NCI-H748 (cell line): ENCODE measurements around the gene PRDM8.
"Not testable (repeated sequence)": the region's sequence is repeated elsewhere in the genome, so short reads cannot be mapped to it uniquely, and the experiment has no call there.

Experiments used
- DNase-seq: peaks from one replicate; lab custom pipeline; 2025; ENCODE audit not compliant: unreplicated experiment; lab: John Stamatoyannopoulos, UW

Gene PRDM8

DNA sequence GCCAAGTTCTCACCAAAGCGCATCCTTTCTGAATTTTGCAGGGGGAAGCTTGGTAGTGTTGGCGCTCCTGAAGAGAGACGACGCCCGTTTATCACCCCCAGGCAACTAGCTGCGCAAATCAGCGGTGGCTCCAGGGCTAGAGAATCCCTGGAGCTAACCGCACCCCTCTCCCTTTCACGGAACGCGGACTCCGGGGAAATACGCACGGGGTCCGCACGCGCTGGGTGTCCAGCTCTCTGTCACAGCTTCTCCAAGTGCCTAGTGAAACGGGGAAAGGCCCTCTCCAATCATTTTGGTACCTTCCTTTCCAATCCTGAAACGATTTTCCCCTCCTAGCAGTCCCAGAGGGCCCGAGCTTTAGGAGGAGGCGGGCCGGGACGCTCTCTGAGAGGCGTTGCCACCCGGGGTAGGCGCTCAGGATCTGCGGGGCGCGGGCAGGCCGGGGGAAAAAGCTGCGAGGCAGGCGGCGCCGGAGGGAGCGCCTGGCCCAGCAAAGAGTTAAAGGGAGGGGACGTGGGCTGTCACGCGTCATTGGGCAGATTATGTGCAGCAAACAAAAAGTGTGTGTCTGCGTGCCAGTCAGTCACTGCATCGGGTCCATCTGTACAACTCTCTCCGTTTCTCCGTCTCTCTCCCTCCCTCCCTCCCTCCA, at the start of gene PRDM8:
Gene PRDM8 (plus strand): TSS at position 582 of the 652 bp plus-strand sequence. CDS start 2,578 bp downstream, outside the sequence.
- DNase-seq, result peak; percentile 83

DNA sequence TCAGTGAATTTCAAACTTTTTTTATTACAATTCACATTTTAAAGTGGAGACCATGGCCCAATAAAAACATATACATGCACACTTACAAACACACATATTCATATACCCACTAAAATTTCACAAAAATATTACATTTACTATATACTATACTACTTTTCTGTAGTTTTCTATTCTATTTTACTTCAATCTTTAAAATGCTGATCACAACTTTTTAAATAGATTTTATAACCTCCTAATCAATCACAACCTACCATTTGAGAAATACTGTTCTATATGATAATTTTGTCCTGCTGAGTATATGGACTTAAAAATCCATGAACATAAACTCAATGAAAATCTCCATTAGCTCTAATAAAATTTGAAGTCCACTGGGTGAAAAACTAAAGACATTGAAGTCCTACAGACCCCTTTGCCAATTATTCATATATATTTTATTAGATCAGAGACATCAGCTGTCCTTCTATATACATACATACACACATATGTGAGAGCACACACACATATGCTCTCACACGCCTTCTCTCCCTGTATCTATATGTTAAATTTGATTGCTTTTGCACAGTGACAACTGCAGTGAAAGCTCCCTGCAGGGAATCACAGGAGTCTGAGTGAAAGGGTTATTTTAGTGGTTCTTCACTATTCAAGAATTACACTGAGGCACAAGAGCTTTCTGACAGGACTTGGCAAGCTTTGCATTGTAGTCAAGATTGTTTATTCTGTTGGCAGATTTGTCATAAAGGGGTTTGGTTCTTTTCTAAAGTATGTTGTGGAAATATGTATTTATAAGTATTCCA, 46.7 kb upstream of the PRDM8 start:
- no peak for DNase-seq

DNA sequence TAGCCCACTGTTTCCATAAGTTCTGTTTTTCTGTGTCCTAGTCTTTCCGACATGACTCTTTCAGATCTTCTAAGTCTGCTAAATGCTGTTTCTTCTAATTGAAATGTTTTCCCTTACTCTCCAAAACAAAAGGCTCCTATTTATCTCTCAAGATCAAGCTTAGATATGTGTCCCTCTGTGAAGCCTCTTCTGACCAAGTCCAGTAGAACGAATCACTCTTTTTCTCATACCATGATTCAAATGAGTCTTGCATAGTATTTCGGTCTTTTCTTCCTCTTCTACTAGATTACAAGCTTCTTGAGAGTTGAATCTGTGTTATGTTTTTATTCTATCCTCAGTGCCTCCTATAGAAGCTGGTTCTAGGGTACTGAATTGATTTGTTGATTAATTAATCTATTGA, 45.3 kb upstream of the PRDM8 start:
- no peak for DNase-seq

DNA sequence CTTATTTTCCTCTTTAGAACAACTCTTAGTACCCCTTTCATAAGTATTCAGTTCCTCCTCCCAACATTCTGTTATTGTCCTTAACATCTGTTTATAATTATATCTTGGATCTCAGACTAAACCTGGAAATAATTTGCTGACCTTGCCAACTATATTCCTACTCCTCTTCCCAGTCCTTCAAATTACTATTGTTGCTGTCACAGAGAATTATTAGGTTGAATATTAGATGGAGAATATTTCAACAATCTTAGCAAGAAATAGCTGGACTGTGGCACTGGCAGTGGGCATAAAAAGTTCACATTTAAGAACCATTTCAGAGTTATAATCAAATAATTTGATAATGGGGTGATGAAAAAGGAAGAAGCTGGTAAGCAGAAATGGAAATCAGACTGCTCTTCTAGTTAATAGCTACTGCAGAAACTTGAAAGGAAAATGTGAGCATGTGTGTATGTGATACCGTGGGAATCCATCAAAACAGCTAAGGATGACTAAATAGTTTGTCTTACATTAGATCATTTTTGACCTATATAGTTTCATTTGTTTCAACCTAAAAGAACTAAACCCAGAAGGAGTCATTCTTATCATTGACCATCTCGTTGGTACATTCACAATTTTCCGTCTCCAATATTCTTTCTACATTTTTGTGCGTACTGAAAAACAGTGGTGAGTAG, 43.3 kb upstream of the PRDM8 start:
- DNase-seq, result no peak

- DNase-seq, result peak; percentile 43
Observed at GRCh38 chr4:80154545-80154933, 42.8 kb upstream of the PRDM8 start.

DNA sequence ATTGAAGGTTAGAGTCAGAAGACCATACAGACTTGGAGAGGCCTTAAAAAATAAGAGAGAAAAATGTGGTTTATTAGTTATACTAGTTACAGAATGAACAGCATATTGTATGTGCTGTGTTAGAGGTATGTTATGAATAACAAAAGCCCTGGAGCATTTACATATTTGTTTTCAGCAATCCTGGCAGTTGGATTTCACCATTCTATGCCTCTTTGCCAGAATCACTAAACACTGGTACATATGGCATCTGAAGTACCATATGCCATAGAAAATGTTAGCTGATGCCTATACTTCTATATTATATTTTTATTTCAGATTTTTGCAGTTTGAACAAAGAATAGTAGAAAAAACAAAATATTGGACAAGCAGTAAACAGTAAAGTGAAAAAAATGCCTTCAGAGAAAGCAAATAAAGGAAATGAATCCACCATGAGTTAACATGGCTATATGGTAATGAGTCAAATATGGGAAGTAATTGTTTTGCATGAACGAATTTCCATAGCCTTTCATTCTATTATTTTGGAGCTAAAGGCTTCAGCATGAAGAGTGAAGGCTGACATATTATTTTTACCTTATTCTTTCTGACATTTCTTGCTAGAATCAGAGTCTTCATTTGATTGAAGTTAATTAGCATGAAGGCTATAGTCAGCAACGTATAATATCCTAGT, 41.9 kb upstream of the PRDM8 start:
- no peak for DNase-seq

GRCh38 chr4:80156410-80156809, 40.9 kb upstream of the PRDM8 start:
- no peak for DNase-seq

DNA sequence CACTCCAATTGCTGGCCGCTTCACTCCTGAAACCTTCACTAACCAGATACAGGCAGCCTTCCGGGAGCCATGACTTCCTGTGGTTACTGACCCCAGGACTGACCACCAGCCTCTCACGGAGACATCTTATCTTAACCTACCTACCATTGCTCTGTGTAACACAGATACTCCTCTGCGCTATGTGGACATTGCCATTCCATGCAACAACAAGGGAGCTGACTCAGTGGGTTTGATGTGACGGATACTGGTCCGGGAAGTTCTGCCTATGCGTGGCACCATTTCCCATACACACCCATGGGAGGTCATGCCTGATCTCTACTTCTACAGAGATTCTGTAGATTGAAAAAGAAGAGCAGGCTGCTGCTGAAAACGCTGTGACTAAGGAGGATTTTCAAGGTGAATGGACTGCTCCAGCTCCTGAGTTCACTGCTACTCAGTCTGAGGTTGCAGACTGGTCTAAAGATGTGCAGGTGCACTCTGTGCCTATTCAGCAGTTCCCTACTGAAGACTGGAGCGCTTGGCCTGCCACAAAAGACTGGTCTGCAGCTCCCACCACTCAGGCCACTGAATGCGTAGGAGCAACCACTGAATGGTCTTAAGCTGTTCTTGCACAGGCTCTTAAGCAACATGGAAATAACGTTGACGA, 35.8 kb upstream of the PRDM8 start:
- DNase-seq, result peak; percentile 2

DNA sequence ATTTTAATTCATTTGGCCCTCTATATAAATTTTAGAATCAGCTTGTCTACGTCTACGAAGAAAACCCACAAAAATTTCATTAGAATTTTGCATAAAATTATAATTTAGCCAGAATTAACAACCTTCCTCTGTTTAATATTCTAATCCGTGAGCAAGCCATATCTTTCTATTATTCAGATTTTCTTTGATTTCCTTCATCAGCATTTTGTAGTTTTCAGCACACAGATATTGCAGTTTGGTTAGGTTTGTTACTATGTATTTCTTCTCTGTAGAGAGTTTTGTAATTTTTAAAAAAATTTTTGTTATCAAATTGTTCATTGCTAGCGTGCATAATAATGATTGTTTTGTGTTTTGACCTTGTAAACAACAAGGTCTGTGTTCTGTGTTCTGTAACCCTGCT, 34.9 kb upstream of the PRDM8 start:
- no peak for DNase-seq

- DNase-seq, result no peak
Observed at GRCh38 chr4:80165855-80166254, 31.4 kb upstream of the PRDM8 start.

DNA sequence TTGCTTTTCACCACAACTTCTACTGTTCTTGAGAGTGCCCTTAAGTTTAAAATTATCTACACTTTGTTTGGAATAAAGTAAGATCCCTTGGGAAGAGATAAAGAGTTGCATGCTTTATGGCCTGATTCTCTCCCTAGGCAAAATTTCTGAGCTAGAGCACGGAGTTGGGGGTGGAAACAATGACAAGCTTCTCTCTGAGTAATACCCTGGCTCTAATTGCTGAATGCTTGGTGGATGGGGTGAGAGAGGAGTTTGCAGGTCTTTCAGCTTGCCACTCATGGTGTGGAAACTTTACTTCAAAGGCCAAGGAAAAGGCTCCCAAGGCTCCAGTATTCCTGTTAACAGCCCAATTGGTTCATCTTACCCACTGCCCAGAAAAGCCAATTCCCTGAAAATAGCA, 26.1 kb upstream of the PRDM8 start:
- no peak for DNase-seq

- DNase-seq, result no peak
Observed at GRCh38 chr4:80171656-80172055, 25.6 kb upstream of the PRDM8 start.

DNA sequence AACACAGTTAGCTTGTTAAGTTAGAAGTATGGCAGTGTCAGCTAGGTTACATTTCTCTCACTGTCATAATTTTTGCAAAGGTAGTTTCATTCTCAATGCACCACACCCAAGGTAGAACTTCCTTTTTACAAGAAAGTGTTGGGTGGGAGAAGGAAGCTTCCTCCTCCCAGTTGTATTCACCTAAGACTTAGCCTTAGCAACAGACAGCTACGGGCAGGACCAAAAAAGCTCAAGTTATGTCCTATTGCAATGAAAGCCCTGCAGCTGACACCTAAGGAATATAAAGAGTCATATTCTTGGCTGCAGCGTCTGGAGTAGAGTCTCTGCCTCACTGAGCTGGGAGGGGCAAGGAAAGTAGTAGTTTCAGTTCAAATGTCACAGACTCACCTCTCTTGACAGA, 25.1 kb upstream of the PRDM8 start:
- no peak for DNase-seq

DNA sequence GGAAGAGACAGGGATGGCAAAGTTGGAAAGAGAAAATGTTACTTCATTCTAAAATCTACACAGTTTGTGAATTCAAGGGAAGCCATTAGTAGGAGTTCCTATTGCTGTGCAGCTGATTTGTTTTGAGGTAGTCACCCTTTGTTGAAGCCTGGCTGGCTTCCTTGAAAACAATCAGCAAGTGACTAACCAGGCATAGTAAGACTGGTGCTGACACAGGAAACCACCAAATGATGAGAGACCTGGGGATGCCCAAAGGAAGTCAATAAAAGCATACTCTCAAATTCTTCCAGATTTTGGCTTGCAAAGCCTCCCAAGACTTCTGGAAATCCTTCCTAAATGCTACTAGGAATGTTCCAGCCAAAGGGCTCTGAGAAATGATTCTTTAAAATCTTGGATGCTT, 23.9 kb upstream of the PRDM8 start:
- no peak for DNase-seq

GRCh38 chr4:80173841-80174240, 23.5 kb upstream of the PRDM8 start:
- no peak for DNase-seq

GRCh38 chr4:80177793-80178192, 19.5 kb upstream of the PRDM8 start:
- not testable (repeated sequence) for DNase-seq

DNA sequence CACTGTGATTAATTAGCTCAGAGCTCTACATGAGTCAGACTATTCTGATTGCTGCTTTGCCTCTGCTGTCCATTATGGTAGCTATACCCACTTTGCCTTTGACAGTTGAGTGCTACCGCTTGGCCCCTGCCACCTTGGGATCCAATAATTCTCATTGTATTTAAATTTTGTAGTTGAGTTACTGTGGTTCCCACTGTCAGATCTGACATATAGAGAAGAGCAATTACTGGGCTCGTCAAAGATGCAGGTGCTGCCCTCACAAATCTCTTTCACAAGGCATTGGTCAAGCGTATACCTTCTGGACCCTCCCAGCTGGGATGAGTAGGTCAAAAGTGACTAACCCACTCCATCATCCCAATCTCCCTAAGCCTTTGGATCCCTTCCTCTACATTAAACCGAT, 18.3 kb upstream of the PRDM8 start:
- no peak for DNase-seq

DNA sequence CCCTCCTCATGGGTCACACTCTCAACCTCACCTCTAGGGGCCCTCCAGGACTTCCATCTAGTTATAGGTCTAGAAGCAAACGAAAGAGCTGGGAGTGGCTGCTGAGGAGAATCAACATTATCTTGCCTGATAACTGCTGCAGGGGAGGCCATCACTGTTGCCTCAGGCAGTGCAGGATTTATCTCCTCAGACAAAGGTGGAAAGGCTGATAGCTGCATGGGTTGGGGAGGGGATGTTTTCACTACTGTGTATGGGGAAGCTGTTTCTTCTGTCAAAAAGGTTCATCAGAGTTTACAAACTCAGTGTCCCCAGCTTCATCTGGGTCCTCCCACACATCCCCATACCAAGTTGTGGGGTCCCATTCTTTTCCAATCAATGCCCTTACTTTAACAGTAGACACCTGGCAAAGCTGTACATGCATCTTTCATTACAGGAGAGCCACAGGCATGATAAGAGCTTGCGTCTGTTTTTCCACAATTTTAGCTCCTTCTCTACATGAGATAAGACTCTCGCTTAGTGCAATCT, 17.6 kb upstream of the PRDM8 start:
- no peak for DNase-seq

- no peak for DNase-seq
Observed at GRCh38 chr4:80180743-80181142, 16.6 kb upstream of the PRDM8 start.

DNA sequence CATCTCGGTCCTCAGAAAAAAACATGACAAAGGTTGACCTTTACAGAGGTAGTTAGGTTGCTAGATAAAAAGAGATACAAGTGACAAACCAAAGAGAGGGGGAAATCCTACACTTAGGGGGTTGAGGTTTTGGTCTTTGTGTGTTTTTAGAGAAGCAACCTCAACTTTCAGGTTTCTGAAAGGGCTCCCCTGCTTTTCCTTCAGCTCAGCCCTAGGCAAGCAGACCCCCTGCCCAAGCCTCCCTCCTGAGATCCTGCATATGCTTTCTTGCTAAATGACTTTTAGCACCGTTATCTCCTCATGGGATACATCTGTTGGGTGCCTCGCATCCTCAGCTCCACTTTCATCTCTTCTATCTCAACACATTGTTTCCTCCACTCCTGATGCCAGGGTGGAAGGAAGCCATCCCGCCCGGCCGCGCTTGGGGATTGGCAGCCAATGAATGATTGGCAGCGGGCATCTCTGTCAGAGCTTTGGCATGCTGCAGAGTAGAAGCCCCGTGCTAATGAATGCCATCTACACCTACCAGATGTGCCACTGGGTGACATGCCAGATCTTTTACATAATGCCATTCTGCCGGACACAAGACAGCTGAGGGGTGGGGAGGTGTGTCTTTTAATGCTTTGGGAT, 15.0 kb upstream of the PRDM8 start:
- DNase-seq, result no peak
